SK-N-SH (cell line): ENCODE data around the gene SCN2A. TPM values are rescaled to one million over a fixed set of nuclear protein-coding genes. Genes with fewer than 3 reads are reported as not detected.

Experiments
- CTCF ChIA-PET: fragments of 300-600, 350-600 bp; formaldehyde crosslinking; extraction: SDS; loops from one replicate; lab custom pipeline; 2021; lab: Yijun Ruan, JAX
- POLR2A ChIA-PET: fragments of 350-600 bp; sonication (Branson Sonifier 250); formaldehyde crosslinking; extraction: SDS; loops from one replicate; lab custom pipeline; 2020; ENCODE audit warnings: antibody characterized with exemption, inconsistent platforms; lab: Yijun Ruan, JAX
- DNase-seq: peaks from one replicate; pipeline ENCODE4 v3.0.0; 2012
- H2AFZ ChIP-seq: fragments of 200-600 bp; sonication (generic); 2 replicates; pipeline ENCODE4 v1.8.1; 2016; ENCODE audit warnings: antibody characterized with exemption, mild to moderate bottlenecking, low read depth
- H3F3A ChIP-seq: fragments of 200-600 bp; sonication (generic); replicated peaks from 2 replicates; pipeline ENCODE3; 2016; ENCODE audit warnings: antibody characterized with exemption, mild to moderate bottlenecking; ENCODE audit not compliant: insufficient read depth
- H3K27ac ChIP-seq, 2 experiments: fragments of 200-500 bp in 1 of 2; fragments of 200-600 bp in 1 of 2; sonication (Bioruptor generic) in 1 of 2; sonication (generic), shearing (Covaris generic) in 1 of 2; 2 replicates each; pipeline versions ENCODE4 v1.5.1 to v1.6.1; 2014 to 2016; ENCODE audit warnings: low read depth in 2 of 2, inconsistent platforms in 1 of 2, low read length in 1 of 2, mild to moderate bottlenecking in 1 of 2, mixed read lengths in 1 of 2
- H3K27me3 ChIP-seq: fragments of 200-600 bp; sonication (generic), shearing (Covaris generic); 2 replicates; pipeline ENCODE4 v1.6.1; 2016; ENCODE audit warnings: mixed run types; ENCODE audit not compliant: insufficient read depth
- H3K36me3 ChIP-seq, 2 experiments: fragments of 200-500 bp in 1 of 2; fragments of 200-600 bp in 1 of 2; sonication (Bioruptor generic) in 1 of 2; sonication (generic) in 1 of 2; replicated peaks in 1 of 2; 2 replicates each; pipeline versions ENCODE3 to v1.5.1; 2014 to 2016; ENCODE audit warnings: low read length in 1 of 2, mild to moderate bottlenecking in 1 of 2; ENCODE audit not compliant: insufficient read depth in 2 of 2, control insufficient read depth in 1 of 2
- H3K4me1 ChIP-seq, 2 experiments: fragments of 200-500 bp in 1 of 2; fragments of 200-600 bp in 1 of 2; sonication (Bioruptor generic) in 1 of 2; sonication (generic), shearing (Covaris generic) in 1 of 2; 2 replicates each; pipeline versions ENCODE4 v1.5.1 to v1.6.1; 2014 to 2016; ENCODE audit warnings: low read depth in 1 of 2, low read length in 1 of 2, mixed run types in 1 of 2; ENCODE audit not compliant: insufficient read depth in 2 of 2, control insufficient read depth in 1 of 2
- H3K4me2 ChIP-seq: fragments of 200-600 bp; sonication (generic), shearing (Covaris generic); 2 replicates; pipeline ENCODE4 v1.6.1; 2017; ENCODE audit warnings: mixed run types
- H3K4me3 ChIP-seq, 2 experiments: fragments of 200-500 bp in 1 of 2; fragments of 200-600 bp in 1 of 2; sonication (Bioruptor generic) in 1 of 2; sonication (generic), shearing (Covaris generic) in 1 of 2; 2 replicates each; pipeline versions ENCODE4 v1.5.1 to v1.8.1; 2014 to 2016; ENCODE audit warnings: low read depth in 2 of 2, inconsistent platforms in 1 of 2, low read length in 1 of 2, mild to moderate bottlenecking in 1 of 2, mixed read lengths in 1 of 2, moderate library complexity in 1 of 2
- H3K79me2 ChIP-seq: fragments of 200-600 bp; sonication (generic); 2 replicates; pipeline ENCODE4 v1.8.1; 2017; ENCODE audit warnings: mild to moderate bottlenecking; ENCODE audit not compliant: insufficient read depth
- H3K9ac ChIP-seq: fragments of 200-600 bp; sonication (generic); 2 replicates; pipeline ENCODE4 v1.6.1; 2017; ENCODE audit warnings: mixed run types
- H3K9me2 ChIP-seq: fragments of 200-600 bp; sonication (generic); 2 replicates; pipeline ENCODE4 v1.6.1; 2017; ENCODE audit warnings: mixed run types
- H3K9me3 ChIP-seq: fragments of 200-600 bp; sonication (generic); 2 replicates; pipeline ENCODE4 v1.6.1; 2017; ENCODE audit warnings: mixed run types, mild to moderate bottlenecking, moderate library complexity
- H4K20me1 ChIP-seq: fragments of 200-600 bp; sonication (generic); 2 replicates; pipeline ENCODE4 v1.6.1; 2017; ENCODE audit warnings: mild to moderate bottlenecking, mixed run types; ENCODE audit not compliant: insufficient read depth
- CHD2 ChIP-seq: fragments of 150-350 bp; IDR thresholded peaks from 2 replicates; pipeline ENCODE4 v1.6.1; 2018; ENCODE audit warnings: low read length; ENCODE audit not compliant: partially characterized antibody
- EP300 ChIP-seq, 2 experiments: IDR thresholded peaks; 2 replicates each; pipeline versions ENCODE4 v1.4.0 to v1.6.1; 2012; ENCODE audit warnings: borderline replicate concordance in 1 of 2, low read depth in 1 of 2, low read length in 1 of 2
- FOSL2 ChIP-seq: IDR thresholded peaks from 2 replicates; pipeline ENCODE4 v1.4.0; 2012; ENCODE audit warnings: low read depth, mild to moderate bottlenecking, moderate library complexity, borderline replicate concordance
- FOXJ3 ChIP-seq: sonication (generic); formaldehyde crosslinking; IDR thresholded peaks from 2 replicates; pipeline ENCODE4 v1.5.1; 2020; ENCODE audit warnings: mild to moderate bottlenecking, missing genetic modification reagents
- JUND ChIP-seq: IDR thresholded peaks from 2 replicates; pipeline ENCODE4 v1.4.0; 2012
- MXI1 ChIP-seq: IDR thresholded peaks from 2 replicates; pipeline ENCODE4 v1.6.1; 2012; ENCODE audit warnings: mild to moderate bottlenecking, low read depth, low read length, improper control_type of control experiment
- NRF1 ChIP-seq: IDR thresholded peaks from 2 replicates; pipeline ENCODE4 v1.6.1; 2012; ENCODE audit warnings: low read depth, mild to moderate bottlenecking, low read length
- POLR2AphosphoS5 ChIP-seq: IDR thresholded peaks from 2 replicates; pipeline ENCODE4 v1.6.1; 2012; ENCODE audit warnings: low read depth, low read length
- RAD21 ChIP-seq: IDR thresholded peaks from 2 replicates; pipeline ENCODE4 v1.6.1; 2012; ENCODE audit warnings: mild to moderate bottlenecking, low read length
- RCOR1 ChIP-seq: fragments of 150-350 bp; IDR thresholded peaks from 2 replicates; pipeline ENCODE4 v1.6.1; 2017; ENCODE audit warnings: antibody characterized with exemption, low read length
- RFX5 ChIP-seq: IDR thresholded peaks from 2 replicates; pipeline ENCODE4 v1.6.1; 2012; ENCODE audit warnings: mild to moderate bottlenecking, improper control_type of control experiment, low read length
- SMC3 ChIP-seq: IDR thresholded peaks from 2 replicates; pipeline ENCODE4 v1.6.1; 2012; ENCODE audit warnings: low read depth, low read length, improper control_type of control experiment
- TAF1 ChIP-seq: IDR thresholded peaks from 2 replicates; pipeline ENCODE4 v1.6.1; 2012; ENCODE audit warnings: low read depth, mild to moderate bottlenecking, low read length, moderate library complexity, borderline replicate concordance
- TCF12 ChIP-seq: IDR thresholded peaks from 2 replicates; pipeline ENCODE4 v1.4.0; 2012
- TEAD4 ChIP-seq: IDR thresholded peaks from 2 replicates; pipeline ENCODE4 v1.4.0; 2012; ENCODE audit warnings: mild to moderate bottlenecking, borderline replicate concordance; ENCODE audit not compliant: insufficient read depth
- YY1 ChIP-seq: IDR thresholded peaks from 2 replicates; pipeline ENCODE4 v1.4.0; 2012; ENCODE audit warnings: low read depth, mild to moderate bottlenecking
- ZBTB33 ChIP-seq: IDR thresholded peaks from 2 replicates; pipeline ENCODE4 v1.4.0; 2012; ENCODE audit warnings: low read depth, borderline replicate concordance
- WGBS: methylation state at CpG from one replicate; pipeline ENCODE4 v1.1.6; 2017; ENCODE audit warnings: low lambda C conversion rate; 5-methylcytosine and 5-hydroxymethylcytosine counted together
- polyA plus RNA-seq, 3 experiments: library from polyadenylated mRNA; depleted of rRNA; stranded (reverse); fragments of >200 nt; gene quantifications; 2 replicates each; pipeline ENCODE4 v1.2.3, GENCODE V29; 2012
- TF ChIP-seq, protein P1 (sequence below): IDR thresholded peaks from 2 replicates; pipeline ENCODE4 v1.6.1; 2012; ENCODE audit warnings: mild to moderate bottlenecking, low read depth, low read length, moderate library complexity
- TF ChIP-seq, protein P2 (sequence below): IDR thresholded peaks from 2 replicates; pipeline ENCODE4 v1.4.0; 2012; ENCODE audit warnings: low read depth
- TF ChIP-seq, protein P3 (sequence below): fragments of 200-600 bp; sonication (generic); IDR thresholded peaks from 2 replicates; pipeline ENCODE4 v1.6.1; 2017; ENCODE audit warnings: antibody characterized with exemption, mild to moderate bottlenecking, moderate library complexity

Gene SCN2A
- polyA plus RNA-seq, 1 of the 3 experiments (the other 2 are of a cell fraction): 5.1 TPM

DNA sequence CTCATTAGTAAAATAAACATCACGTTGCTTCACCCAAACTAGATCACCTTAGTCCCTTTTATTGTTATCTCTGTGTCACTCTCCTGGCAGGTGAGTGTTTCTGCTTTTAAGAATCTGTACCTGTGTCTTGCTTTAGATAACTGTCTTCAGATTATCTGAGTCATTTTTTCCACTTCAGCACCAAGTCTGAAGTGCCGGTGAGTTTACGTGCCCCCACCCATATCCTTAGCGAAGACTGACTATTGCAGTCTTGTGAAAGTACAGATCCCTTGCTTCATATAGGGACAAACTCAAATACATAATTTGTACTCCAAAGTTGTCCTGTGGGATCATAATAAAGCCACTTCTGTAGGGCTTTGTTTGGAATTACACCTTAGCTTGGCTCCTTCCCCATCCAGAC is 41.1 kb downstream of the SCN2A start:
- Histone ChIP-seq H3K9me2 (no peaks in the 10 kb centered on the region), H3K27me3 (no peaks in the 10 kb centered on the region), H3K9ac (no peak overlapping the region), H4K20me1 (no peaks in the 10 kb centered on the region), H3K4me3 (no peak overlapping the region), H3K4me2 (no peak overlapping the region), H3K9me3 (no peaks in the 10 kb centered on the region), H2AFZ (no peak overlapping the region), H3K4me1 (no peaks in the 10 kb centered on the region), H3F3A (no peaks in the 10 kb centered on the region), H3K79me2 (no peaks in the 10 kb centered on the region), H3K36me3 (no peaks in the 10 kb centered on the region), H3K27ac (no peak overlapping the region)
- CTCF ChIA-PET: no interaction called here
- POLR2A ChIA-PET: no interaction called here
- no peak for TF ChIP-seq YY1
- TF ChIP-seq FOXJ3 (CRISPR knock-in tag): no peak
- no peak for TF ChIP-seq POLR2AphosphoS5
- no peak for TF ChIP-seq RAD21
- TF ChIP-seq EP300 (IDR thresholded peaks at IDR 0.05; ENCODE audit: borderline replicate concordance in 1 of 2, low read depth in 1 of 2, low read length in 1 of 2): no peak
- TF ChIP-seq MXI1: no peak
- TF ChIP-seq, protein P1, sequence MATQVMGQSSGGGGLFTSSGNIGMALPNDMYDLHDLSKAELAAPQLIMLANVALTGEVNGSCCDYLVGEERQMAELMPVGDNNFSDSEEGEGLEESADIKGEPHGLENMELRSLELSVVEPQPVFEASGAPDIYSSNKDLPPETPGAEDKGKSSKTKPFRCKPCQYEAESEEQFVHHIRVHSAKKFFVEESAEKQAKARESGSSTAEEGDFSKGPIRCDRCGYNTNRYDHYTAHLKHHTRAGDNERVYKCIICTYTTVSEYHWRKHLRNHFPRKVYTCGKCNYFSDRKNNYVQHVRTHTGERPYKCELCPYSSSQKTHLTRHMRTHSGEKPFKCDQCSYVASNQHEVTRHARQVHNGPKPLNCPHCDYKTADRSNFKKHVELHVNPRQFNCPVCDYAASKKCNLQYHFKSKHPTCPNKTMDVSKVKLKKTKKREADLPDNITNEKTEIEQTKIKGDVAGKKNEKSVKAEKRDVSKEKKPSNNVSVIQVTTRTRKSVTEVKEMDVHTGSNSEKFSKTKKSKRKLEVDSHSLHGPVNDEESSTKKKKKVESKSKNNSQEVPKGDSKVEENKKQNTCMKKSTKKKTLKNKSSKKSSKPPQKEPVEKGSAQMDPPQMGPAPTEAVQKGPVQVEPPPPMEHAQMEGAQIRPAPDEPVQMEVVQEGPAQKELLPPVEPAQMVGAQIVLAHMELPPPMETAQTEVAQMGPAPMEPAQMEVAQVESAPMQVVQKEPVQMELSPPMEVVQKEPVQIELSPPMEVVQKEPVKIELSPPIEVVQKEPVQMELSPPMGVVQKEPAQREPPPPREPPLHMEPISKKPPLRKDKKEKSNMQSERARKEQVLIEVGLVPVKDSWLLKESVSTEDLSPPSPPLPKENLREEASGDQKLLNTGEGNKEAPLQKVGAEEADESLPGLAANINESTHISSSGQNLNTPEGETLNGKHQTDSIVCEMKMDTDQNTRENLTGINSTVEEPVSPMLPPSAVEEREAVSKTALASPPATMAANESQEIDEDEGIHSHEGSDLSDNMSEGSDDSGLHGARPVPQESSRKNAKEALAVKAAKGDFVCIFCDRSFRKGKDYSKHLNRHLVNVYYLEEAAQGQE: no peak
- TF ChIP-seq RFX5: no peak
- no peak for TF ChIP-seq NRF1
- TF ChIP-seq, protein P2, sequence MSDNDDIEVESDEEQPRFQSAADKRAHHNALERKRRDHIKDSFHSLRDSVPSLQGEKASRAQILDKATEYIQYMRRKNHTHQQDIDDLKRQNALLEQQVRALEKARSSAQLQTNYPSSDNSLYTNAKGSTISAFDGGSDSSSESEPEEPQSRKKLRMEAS: no peak
- TF ChIP-seq RCOR1: no peak
- no peak for TF ChIP-seq TAF1
- TF ChIP-seq, protein P3, sequence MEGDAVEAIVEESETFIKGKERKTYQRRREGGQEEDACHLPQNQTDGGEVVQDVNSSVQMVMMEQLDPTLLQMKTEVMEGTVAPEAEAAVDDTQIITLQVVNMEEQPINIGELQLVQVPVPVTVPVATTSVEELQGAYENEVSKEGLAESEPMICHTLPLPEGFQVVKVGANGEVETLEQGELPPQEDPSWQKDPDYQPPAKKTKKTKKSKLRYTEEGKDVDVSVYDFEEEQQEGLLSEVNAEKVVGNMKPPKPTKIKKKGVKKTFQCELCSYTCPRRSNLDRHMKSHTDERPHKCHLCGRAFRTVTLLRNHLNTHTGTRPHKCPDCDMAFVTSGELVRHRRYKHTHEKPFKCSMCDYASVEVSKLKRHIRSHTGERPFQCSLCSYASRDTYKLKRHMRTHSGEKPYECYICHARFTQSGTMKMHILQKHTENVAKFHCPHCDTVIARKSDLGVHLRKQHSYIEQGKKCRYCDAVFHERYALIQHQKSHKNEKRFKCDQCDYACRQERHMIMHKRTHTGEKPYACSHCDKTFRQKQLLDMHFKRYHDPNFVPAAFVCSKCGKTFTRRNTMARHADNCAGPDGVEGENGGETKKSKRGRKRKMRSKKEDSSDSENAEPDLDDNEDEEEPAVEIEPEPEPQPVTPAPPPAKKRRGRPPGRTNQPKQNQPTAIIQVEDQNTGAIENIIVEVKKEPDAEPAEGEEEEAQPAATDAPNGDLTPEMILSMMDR: no peak
- no peak for TF ChIP-seq CHD2
- TF ChIP-seq TEAD4: no peak
- no peak for TF ChIP-seq SMC3
- TF ChIP-seq TCF12: no peak
- no peak for TF ChIP-seq ZBTB33
- TF ChIP-seq JUND: no peak
- TF ChIP-seq FOSL2: no peak
- DNase-seq: no peak
- 85% methylated on average over 4 of the region's 4 CpGs for WGBS
